ENCODE results near the gene NRM.
A peak's percentile ranks its signal among the peaks of the same experiment; 100 is the strongest.
"Not testable (repeated sequence)": the region's sequence is repeated elsewhere in the genome, so short reads cannot be mapped to it uniquely, and the experiment has no call there.

NRM gene

DNA sequence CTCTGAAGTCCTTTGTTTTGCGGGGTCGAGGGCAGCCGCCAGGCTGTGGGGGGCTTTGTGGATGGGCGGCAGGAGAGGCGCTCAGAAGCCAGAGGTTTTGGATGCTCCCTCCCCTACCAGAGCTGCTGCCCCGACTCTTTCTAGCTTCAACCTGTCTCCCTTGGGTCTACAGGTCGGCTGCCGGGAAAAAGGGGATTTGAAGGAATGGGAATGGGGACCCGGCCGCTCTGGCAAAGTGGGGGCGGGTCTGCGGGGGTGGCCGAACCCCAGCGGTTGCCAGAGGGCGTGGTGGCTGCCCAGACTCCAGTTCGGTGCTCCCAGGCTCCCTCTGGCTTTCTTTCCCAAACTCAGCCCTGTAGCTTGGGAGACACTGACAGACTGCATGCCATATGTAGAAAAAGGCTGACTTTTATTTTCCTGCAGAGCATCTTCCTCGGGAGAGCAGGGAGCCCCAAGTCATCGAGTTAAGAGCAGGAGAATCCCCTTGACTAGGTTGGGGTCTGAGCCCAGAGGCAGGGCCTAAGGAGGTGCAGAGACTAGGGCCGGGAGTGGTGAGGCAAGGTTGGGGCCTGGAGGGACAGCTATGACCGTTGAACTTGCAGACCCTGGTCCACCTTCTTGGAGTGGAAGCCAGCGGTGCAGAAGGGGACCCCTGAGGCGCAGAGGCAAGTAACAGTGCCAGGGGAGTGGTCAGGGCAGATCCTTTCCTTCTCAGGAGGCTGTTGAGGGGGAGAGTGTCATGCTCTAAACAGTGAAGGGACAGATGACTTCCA is 2.9 kb downstream of the NRM start:
- no peak for DNase-seq

DNA sequence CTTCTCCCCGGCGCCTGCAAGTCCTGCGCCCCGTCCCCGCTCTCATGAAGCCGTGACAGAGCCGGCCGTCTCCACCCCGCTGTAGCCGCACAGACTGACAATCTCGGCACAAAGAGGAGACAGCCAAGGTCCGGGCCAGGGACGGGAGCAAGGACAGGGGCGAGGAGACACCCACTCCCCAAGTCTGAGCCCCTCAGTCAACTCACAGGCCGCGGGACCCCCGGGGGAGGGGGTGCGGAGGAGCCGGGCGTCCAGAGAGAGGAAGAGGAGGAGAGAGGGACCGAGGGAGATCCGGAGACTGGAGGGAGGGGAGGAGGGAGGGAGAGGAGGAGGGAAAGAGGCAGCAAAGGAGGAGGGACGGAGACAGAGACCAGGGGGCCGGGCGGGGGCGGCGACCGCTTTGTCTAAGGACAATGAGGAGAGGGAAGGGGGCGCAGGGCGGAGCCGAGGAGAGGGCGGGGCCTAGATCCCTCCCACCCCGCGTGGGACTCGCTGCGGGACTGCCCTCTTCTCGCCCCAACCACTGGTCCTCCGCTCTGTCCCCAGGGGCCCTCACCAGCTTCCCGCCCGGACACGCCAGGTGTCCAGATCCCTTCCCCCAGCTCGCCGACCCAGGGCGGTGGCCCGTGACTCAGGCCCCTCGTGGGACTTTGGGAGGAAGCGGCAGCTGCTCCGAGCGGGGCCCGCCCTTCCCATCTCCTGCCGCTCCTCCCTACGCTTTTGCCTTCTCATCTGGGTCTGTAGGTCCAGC is 3.7 kb downstream of the NRM start:
- DNase-seq: peak; percentile 58 to 69

DNA sequence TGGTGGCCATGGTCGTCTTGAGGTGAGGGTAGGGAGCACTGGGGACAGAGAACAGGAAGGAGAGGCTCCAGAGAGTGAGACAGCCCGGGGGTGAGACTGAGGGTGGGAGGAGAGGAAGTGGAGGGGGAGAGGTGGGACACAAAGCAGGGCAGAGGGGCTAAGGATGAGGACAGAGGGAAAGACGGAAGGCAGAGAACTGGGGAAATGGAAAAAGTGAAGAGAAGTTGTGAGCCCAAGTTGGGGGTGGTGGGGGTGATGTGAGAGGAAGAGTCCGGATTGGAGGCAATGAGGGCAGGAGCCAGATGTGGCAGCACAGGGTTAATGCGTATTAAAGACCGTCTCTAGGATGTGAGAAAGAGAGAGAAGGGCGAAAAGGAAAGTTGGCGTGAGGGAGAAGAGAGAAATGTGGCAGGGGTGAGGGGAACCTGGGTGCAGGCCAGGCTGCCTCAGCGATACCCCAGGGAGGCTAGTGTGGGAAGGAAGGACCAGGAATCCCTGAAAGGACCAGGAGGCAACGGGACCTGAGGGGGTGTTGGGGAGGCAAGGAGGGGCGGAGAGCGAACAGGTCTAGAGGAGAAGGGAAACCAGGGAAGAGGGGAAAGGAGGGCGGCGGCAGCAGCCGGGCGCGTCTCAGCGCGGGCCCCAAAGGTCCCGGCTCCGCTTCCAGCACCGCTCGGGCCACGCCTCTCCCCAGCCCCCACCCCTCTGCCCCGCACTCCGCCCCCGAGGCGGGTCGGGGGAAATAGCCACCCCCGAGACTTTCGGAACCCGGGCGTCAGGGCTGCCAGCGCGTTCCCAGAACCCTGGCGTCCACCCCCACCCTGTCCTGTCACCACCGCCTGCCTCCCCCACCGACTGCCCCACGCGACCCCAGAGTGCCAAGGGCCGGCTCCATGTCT is 4.5 kb downstream of the NRM start, which contains the start of gene PPP1R18:
TSS of gene PPP1R18 (minus strand) at position 637 of the 899 bp plus-strand sequence. CDS start at position 10, 627 bp downstream.
- peak in 1 of 2 experiments; percentile 24 for DNase-seq

DNA sequence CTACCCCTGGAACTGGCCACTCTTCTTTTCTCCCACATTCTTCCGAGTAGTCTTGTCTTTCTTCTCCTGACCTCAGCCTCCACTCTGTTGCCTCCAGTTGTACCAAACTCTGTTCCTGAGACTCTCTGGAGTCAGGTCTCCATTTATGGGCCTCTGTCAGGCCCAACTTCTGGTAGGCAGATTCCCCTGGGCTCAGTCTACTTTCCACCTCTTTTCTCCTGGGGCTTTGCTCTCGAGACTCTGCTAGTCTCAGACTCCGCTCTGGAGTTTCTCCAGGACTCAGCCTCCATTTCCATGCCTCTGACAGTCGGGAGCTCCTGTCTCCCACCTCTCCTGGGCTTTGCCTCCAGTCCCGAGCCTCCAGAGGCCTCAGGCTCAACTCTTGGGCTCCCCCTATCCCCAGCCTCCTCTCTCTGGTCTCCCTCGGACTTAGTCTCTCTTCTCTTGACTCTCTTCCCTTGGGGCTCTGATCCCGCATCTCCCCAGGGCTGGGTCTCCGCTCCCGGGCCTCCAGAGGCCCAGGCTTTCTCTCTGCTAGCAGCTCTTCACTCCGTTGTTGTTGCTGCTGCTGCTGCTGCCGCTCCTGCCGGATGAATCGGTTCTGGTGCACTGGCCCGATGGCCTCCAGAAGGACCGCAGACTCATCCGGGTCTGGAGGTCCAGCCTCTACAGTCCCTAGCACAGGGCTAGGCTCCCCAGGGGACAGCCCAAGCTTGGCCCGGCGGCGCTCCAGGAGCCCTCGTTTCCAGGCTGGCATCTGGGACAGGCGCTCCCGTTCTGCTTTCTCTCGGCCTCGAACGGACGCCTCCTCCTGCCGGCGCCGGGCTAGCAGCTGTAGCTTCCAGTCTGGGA is 5.4 kb downstream of the NRM start:
- no peak for DNase-seq

DNA sequence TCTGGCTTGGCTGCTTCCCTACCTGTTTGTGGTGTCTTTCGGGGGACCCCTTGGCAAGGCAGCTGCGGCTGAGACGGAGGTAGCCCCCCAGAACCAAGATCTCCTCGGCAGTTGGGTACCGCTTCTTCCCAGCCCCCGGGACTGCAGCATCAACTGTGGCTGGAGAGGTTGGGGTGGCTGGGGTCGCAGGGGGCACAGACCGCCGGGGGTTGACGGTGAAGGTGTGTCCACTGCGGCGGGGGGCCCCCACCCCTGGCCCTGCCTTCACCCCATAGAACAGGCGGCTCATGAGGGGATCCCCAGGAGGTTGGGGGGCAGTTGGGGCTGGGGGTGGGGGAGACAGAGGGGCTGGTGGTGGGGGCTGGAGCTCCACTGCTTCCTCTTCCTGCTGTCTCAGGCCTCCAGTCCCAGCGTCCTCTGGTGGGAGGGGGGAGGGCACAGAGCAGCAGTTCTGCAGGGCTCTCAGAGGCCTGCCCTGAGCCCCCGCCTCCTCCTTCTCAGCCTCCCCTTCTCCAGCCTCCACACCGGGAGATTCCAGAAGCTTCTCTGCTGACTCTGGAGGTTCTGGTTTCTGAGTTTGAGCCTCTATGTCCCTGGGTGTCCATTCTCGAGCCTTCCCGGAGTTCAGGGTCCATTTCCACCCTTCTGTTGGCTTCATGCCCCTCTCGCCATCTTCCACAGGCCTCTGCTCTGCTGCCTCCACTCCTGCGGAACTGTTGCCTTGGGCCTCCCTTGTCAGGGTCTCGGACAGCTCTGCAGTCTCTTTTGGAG is 6.2 kb downstream of the NRM start:
- DNase-seq: no peak

DNA sequence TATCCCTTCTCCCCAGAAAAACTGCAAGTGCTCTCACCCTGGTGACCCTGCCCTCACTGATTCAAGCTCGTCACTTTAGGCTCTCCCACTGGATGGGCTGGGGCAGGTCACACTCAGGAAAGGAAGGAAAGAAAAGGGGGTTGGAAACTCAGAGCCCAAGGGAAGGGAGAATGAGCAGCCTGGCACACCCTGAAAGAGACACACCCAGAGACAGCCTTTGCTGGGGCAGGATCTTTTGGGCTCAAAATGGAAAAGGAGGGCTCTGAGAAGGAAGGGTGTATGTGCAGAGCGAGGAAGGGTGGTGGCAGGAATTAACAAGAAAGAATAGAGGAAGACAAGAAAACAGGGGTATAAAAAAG is 6.8 kb downstream of the NRM start:
- DNase-seq: no peak

DNA sequence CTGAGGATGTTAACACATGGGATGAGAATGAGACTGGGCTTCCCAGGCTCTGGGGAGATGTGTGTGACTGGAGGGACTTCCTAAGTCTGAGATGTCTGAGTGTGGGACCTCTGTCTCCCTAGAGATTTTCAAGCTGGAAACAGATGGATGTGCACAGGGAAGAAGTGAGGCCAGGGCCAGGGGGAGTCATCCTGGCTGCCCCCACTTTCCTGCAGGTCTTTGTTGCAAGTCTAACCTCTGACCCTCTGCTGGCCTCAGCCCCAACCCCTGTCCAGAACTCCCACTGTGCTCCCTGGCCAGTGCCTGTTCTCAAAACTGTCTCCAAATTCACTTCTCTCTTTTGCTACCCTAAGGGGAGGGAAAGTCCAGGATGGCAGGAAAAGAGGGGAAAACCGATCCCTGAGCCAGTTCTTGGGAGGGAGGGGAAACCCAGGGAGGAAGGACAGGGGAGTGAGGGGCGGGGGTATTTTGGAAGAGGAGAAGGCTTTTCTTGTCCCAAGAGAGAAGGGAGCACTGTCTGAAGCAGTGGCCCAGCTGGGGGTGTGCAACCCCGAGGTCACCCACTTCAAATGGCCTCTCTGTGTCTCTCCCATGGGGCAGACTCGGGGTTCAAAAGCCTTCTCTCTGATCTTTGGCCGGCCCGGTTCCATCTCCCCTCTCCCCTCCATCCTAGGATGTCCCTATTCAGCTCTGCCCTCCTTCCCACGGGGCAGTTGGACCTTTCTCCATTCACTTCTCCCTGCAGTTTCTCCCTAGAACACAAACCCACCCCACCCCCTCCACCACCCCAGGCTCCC is 7.4 kb downstream of the NRM start:
- DNase-seq: no peak

DNA sequence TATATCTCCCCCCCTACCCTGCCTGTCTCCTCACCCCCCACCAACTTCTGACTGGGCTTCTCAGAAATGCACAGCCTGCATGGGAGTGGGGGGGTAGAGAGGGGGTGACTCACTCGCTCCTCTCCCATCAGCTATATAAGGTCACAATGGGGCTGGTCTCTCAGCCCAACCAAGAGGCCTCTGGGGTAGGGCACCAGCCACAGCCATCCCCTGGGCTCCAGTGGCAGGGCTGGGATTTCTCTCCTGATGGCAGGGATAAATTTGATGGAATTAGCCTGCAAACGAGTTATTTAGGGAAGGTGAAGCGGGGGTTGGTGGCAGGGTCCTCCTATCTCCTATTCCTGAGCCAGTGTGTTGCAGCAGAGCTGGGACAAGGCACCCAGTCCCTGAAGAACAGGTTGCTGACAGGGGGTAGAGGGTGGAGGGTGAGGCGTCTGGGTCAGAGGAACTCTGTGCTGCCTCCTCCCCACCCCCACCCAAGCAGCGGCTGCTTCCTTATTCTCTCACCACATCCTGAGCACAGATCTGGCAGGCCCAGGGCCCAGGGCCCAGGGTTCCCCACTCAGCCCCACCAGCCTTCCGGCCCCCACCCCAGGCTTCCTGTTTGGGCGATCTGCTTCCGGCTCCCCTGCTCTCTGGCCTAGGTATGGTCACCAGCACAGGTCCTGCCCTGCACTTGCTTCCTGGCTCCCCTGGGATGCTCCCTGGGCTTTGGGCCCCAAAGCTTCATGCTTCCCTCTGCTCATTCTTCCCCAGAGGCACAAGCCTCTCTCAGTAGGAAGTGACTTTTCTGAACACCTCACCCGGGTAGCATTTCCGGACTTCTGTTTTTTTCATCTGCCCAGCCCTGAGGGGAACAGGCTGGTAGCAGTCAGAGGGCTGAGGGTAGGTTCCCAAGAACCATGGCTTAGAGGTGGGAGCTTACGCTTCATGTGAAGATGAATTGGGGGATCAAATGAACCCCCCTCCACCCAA is 8.4 kb downstream of the NRM start:
- peak in 1 of 2 experiments; percentile 29 for DNase-seq

DNA sequence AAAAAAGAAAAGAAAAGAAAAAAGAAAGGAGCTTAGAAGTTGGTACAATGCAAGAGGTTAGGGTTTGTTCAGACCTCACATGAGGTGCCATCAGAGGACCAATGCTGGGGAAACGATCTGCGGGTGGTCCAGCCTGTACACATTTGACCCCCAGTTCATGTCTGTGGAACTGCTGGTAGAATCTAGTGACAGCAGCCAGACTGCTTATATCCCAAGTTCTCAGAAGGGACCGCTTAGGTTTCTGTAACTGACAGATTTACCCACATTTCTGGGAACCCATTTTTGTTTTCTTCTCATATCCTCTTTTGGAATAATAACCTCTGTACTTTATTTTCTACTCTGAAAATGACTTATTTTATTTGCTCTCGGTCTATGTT is 9.0 kb downstream of the NRM start:
- DNase-seq: no peak

DNA sequence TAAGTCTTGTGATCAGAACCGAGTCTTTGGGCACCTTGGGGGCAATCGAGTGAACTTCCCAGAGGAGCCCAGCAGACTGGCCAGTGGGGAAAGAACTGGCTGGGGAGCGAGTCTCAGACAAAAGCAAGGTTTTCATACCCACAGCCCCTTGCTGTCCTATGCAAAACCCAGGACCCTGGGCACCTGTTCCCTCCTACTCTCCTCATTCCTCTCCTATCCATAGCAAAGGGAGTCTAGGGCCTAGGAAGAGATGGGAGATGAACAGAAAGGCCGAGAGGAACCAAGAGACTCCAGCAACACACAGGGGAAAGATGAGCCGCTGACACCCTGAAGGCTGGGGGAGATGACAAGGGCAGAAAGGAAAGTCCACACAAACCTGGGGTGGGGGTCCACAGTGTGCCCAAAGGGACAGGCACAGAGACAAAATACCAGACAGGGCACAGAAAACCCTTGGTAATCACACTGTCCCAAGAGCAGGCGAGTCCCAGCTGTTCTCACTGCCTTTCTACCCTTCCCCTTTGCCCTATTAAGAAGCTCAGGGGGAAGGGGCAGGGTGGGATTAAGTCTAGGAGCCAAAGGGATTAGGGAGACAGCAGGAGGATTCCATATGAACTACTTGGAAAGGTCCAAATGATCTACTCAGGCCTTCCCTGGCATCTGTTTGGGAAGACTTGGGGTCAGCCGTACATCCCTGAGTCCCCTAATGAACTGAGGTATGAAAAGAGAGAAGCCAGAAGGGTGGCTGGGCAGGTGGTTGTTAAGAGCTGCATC is 10.8 kb downstream of the NRM start:
- no peak for DNase-seq

DNA sequence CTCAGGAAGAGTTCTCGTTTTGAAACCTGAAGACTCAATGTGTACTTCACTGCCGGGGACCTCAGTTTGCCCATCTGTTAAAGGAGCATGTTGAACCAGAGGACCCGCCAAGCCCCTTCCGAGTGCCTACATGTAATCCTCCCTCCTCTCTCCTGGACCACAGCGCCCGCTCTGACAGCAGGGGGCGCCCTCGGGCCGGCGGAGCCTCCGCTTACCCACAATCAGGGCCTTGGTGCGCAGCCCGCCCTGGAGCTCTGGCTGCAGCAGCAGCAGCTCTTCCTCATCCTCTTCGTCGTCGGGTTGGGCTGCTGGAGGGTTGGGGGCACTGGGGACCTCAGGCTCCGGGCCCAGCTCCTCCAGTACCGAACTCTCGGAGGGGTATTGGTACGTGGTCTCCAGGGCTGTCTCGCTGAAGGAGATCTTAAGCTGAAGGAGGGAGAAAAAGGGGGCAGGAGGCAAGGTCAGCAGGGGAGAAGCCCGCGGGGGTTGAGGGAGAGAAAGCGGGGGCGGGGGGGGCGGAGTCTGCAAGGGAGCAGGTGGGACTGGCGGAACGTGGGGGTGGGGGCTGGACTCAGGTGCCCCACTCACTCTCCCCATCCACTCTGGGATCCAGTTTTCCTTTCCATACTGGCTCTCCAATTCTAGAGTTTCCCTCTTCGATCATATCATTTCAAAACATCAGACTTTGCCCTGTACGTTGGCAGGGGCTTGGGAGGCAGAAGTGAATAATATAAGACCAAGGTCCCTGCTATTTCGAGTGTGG is 11.6 kb downstream of the NRM start:
- peak; percentile 70 to 71 for DNase-seq

DNA sequence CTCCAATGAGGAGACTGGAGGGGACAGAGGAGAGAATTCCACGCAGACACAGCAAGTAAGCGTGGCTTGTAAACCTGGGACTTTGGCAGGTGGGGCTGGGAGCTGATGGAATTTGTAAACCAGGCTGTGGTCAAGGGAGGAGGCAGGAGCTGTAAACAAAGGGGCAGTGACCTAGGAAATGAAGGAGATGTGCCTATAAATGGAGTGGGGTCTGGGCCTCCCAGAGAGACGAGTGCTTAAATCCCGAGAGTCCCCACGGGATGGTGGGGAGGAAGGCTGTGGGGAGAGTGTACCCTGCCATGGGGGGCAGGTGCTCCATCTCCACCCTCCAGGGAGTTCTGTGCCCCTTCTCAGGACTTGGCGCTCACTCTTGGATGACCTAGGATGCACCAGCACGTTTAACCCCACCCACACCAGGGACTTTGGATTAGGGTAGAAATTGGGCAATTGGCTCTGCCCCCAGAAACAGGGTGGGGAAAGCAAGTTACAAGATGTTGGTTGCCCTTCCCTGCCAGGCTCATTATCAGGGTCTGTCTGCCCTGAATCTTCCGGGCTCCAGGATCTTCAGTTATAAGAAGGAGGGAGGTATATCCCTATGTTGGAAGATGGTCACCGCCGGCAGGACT is 14.0 kb downstream of the NRM start:
- DNase-seq: no peak

DNA sequence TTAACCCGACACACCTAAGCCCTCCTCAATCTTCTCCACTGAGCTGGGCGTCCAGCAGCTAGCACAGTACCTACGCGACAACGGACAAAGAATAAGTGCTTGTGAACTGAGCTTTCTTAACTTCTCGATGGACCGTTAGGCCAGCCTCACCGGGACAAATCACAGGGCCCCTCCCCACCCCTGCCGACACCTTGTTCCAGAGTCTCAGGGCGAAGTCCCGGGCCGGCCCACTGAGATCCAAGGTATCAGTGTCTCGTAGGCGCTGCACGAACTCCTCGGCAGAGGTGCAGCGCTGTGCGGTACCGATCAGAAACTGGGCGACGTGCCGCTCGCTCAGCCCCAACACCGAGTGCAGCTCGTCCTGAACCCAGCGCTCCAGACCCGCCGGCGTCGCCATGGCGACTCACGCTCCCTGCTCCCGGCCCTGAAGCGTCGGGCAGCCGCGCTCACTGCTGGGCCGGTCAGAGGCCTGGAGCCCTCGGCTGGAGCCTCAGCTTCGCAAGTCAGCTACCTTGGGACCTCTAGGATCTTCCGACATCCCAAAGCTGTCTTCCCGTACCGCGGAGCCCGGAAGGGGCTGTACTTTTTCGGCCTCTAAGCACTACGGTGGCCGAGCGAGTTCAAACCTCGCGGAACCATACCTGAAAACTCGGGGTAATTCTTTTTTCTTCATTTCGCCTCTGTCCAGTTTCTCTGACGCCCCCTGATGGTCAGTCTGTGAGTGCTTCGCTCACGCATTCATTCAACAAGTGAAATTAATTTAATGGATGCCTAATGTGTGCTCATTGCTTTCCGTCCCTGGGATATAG is 18.1 kb downstream of the NRM start, which contains the start of gene DHX16:
TSS of gene DHX16 (minus strand) at position 562 of the 809 bp plus-strand sequence. CDS start at position 397, 165 bp downstream.
- peak; percentile 92 to 96 for DNase-seq

DNA sequence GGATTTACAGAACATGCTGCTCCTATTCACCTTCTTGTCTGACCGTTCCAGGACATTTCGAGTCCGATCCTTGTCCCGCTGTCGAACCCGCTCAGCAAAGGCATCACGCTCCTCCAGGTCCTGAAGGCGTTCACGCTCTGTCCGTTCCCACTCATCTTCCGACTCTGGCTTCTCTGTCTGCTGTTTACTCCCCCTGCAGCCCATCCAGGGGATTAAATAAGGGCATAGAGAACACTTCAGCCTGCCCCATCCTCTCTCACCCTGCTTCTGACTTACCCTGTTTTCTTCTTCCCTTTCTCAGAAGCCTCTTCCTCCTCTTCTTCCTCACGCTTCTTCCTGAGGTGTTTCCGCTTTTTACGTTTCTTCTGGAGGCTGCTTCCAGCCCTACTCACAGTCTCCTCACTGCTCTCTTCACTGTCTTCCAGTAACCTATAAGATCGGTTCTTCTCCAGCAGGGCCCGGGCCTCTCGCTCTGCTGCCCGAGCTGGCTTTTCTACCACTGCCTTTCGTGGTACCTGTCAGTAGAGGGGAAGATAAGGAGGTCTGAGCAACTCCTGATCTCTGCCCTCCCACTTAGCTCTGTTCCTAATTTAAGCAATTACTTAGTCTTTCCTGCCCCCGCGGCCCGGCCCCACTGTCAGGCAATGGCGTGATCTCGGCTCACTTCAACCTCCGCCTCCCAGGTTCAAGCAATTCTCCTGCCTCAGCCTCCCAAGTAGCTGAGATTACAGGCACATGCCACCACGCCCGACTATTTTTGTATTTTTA is 19.8 kb downstream of the NRM start:
- DNase-seq: no peak

DNA sequence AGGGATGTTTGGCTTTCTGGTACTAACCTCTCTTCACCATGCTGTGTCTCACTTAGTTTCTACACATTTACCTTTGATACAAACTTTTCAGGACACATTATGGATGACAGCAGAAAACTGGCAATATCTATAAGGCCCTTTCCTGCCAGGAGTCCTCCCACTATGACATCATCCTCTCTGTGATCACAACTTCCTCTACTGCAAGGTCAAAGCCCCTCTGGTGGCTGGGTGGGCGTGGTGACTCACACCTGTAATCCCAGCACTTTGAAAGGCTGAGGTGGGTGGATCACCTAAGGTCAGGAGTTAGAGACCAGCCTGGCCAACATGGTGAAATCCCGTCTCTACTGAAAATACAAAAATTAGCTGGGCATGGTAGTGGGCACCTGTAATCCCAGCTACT is 24.5 kb downstream of the NRM start:
- not testable (repeated sequence) for DNase-seq

Data from NCI-H2081 (cell line).